ENCODE measurements around the gene SSH3.

Gene SSH3

DNA sequence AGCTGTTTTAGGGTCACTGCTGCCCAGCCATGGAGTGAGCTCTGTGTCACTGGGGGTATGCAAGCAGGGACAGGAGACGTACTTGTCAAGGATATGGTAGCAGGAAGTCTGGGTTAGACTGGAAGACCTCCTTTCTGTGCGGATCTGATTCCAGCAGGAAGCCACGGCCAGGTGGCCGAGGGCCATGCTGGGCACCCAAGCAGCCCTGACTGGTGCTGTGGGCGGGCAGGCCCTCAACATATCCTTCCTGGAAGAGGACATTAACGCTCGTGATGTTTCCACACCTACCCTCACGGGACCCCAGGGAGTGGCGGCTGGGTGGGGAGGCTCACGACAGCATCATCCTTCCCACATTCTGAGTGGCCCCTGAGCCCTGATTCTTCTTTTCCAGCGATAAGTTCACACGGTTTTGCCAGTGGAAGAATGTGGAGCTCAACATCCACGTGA is 23.0 kb upstream of the SSH3 start:
- no peak for DNase-seq (ENCODE audit: low read depth)

DNA sequence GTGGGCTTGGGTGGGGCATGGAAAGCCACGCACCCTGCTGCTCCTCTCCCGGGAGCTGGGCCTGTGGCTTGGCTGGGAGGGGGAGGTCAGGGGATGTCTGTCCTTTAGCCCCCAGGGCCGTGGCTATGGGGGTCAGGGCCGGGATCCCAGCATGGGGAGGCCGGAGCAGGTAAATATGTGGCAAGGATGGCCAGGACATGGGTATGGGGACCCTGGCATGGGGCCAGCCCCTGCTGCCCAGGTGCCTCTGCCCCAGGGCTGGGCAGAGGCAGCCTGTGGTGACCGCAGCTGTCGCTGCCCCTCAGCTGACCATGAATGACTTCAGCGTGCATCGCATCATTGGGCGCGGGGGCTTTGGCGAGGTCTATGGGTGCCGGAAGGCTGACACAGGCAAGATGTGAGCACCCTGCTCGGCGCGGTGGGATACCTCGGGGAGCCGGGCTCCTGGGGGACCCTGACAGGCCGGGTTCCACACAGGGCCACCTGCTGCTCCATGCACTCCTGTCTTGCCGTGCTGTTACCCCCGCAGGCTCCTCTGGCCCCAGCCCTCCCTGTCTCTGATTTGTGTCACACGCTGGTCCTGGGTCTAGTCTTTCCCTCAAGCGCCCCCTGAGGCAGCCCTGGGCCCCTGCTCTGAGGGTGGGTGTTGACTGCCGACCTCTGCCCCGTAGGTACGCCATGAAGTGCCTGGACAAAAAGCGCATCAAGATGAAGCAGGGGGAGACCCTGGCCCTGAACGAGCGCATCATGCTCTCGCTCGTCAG is 22.4 kb upstream of the SSH3 start:
- DNase-seq (ENCODE audit: low read depth) = no peak

DNA sequence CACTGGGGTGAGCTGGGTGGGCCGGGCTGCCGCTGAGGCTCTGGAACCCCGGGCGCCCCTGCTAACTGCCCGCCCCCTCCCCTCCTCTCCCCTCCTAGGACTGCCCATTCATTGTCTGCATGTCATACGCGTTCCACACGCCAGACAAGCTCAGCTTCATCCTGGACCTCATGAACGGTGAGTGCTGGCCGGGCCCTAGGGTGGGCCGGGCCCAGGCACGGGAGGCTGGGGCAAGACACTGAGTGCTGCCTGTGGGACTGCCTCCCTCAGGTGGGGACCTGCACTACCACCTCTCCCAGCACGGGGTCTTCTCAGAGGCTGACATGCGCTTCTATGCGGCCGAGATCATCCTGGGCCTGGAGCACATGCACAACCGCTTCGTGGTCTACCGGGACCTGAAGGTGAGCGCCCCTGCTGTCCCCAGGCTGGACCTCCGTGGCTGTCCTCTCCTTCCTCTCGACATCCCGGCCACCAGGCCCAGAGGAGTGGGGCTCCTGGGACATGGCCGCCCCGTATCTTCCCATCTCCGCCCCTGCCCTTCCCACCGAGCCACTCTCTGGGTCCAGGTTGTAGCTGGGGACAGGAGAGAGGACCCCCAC is 21.7 kb upstream of the SSH3 start:
- DNase-seq (ENCODE audit: low read depth) = no peak

DNA sequence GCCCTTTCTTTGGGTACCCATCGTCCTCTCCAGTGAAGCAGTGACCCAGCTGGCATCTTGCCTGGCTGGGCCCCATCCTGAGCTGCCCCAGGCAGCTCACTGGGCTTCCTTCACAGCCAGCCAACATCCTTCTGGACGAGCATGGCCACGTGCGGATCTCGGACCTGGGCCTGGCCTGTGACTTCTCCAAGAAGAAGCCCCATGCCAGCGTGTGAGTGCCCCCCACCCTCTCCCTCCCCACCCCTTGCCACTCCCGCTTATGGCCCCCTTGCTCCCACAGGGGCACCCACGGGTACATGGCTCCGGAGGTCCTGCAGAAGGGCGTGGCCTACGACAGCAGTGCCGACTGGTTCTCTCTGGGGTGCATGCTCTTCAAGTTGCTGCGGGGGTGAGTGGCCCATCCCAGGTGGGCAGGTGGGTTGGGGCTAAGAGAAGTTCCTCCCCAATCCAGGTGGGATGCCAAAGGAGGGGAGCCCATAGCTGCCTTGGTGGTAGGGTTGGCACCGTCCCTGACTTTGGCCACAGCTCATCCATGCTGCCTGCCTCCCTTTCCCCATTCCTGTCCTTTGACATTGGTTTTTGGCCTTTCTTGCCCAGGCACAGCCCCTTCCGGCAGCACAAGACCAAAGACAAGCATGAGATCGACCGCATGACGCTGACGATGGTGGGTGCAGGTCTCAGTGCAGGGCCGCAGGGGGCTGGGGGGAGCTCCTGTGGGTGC is 21.0 kb upstream of the SSH3 start:
- no peak for DNase-seq (ENCODE audit: low read depth)

DNA sequence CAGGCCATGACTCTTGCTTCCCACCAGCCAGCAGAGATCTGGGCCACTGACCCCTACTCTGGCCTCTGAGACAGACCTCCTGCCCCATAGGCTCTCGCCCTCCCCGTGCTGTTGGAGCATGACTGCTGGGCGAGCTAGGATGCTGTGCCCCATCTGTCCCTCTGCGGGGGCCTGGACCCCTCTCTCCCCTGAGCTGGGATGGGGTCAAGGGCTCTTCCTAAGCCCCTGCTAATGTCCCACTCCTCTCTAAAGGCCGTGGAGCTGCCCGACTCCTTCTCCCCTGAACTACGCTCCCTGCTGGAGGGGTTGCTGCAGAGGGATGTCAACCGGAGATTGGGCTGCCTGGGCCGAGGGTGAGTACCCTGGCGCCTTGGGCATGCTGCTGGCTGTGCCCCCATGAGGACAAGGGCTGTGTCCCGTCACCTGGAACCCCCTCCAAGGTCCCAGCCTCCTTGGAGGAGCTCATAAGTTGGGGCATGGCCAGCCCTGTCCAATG is 20.4 kb upstream of the SSH3 start:
- DNase-seq (ENCODE audit: low read depth) = no peak

DNA sequence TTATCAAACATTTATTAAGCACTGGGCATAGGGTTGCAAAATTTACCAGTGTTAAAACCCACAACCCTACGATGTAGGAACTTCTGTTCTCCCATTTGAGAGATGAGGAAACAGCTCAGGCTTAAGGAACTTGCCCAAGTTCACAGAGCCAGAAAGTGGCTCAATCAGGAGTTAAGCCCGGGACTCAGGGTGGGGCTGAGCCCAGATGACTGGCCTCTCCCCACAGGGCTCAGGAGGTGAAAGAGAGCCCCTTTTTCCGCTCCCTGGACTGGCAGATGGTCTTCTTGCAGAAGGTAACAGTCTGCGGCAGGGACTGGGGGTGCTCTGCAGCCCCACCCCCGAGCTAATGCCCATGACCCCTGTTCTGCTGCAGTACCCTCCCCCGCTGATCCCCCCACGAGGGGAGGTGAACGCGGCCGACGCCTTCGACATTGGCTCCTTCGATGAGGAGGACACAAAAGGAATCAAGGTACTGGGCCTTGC is 19.8 kb upstream of the SSH3 start:
- DNase-seq (ENCODE audit: low read depth) = no peak

DNA sequence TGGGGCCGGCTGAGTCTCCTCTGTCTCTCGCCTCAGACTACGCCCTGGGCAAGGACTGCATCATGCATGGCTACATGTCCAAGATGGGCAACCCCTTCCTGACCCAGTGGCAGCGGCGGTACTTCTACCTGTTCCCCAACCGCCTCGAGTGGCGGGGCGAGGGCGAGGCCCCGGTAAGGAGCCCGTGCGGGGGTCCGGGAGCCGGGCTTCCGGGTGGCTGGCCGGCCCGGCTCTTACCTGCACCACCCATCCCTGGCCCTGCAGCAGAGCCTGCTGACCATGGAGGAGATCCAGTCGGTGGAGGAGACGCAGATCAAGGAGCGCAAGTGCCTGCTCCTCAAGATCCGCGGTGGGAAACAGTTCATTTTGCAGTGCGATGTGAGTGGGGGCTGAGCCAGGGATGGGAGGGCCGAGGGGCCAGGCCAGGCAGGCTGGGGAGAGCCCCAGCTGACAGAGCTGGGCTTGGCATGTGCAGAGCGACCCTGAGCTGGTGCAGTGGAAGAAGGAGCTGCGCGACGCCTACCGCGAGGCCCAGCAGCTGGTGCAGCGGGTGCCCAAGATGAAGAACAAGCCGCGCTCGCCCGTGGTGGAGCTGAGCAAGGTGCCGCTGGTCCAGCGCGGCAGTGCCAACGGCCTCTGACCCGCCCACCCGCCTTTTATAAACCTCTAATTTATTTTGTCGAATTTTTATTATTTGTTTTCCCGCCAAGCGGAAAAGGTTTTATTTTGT is 18.4 kb upstream of the SSH3 start:
- no peak for DNase-seq (ENCODE audit: low read depth)

DNA sequence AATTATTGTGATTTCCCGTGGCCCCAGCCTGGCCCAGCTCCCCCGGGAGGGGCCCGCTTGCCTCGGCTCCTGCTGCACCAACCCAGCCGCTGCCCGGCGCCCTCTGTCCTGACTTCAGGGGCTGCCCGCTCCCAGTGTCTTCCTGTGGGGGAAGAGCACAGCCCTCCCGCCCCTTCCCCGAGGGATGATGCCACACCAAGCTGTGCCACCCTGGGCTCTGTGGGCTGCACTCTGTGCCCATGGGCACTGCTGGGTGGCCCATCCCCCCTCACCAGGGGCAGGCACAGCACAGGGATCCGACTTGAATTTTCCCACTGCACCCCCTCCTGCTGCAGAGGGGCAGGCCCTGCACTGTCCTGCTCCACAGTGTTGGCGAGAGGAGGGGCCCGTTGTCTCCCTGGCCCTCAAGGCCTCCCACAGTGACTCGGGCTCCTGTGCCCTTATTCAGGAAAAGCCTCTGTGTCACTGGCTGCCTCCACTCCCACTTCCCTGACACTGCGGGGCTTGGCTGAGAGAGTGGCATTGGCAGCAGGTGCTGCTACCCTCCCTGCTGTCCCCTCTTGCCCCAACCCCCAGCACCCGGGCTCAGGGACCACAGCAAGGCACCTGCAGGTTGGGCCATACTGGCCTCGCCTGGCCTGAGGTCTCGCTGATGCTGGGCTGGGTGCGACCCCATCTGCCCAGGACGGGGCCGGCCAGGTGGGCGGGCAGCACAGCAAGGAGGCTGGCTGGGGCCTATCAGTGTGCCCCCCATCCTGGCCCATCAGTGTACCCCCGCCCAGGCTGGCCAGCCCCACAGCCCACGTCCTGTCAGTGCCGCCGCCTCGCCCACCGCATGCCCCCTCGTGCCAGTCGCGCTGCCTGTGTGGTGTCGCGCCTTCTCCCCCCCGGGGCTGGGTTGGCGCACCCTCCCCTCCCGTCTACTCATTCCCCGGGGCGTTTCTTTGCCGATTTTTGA is 17.5 kb upstream of the SSH3 start:
- DNase-seq (ENCODE audit: low read depth) = no peak

DNA sequence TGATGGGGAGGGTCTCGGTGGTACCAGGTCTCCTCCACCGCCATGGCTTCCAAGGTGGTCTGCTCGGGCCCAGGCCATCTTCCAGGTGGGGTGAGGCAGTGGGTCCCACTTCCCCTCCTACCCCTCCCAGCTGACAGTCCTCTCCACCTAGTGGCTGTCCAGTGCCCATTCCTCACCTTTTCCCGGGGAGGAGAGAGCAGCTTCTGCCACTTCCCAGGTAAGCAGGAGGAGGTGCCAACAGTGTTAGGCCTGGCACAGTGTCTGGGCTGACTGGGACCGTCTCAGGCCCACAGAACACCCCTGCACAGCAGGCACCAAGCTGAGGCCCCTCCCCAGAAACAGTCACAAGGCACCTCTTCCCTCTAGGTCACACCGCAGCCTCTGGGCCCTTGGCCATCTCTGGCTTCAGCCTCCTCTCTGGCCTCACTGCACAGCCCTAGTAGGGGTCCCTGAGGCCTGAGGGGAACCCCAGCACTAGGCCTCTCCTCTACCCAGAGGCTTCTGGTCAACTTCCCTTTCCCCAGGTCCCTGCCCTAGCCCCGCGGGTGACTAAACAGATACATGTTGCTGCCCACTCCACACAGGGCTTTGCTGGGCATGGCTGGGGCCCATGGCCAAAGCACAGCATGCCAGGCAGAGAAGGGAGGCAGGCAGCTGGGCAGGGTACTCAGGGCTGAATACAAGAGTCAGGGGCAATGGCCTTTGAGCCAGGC is 16.6 kb upstream of the SSH3 start:
- no peak for DNase-seq (ENCODE audit: low read depth)

GRCh38 chr11:67287355-67288197 is 15.8 kb upstream of the SSH3 start:
- no peak for DNase-seq (ENCODE audit: low read depth)

GRCh38 chr11:67288198-67288451 is 15.2 kb upstream of the SSH3 start:
- no peak for DNase-seq (ENCODE audit: low read depth)

DNA sequence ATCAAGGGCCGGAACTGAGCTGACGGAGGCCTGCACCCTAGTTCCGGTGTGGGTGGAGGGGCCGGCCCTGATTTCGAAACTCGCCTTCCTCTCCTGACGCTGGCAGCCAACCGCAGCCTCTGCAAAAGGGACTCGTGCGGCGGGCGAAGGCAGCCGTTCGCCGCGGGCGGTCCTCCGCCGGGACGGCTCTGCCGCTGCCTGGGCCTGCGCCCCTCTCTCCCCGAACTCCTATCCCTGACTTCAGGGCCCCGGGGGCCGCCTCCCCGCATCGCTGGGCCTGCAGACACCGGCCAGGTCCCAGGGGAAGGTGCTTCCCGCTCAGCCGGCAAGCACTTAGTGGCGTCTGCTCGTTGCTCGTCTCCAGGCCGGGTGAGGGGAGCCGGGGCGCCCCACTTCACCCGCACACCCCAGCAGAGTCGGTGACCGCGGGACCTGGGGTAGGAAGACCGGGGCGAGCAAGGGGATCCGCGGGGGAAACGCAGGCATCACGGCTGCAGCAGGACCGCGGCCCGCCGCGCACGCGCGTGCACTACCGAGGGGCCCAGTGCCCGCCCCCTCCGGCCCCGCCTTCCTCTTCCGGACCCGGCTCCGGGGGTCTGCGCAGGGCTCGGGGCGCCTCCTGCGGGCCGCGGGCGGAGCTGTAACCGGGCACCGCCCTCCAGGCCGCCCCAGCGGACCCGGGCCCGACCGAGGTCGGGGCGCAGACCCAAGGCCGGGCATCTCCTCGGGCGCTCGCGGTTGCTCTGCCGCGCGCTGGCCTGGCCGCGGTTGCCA is 14.7 kb upstream of the SSH3 start:
- DNase-seq (ENCODE audit: low read depth) = peak; percentile 83

DNA sequence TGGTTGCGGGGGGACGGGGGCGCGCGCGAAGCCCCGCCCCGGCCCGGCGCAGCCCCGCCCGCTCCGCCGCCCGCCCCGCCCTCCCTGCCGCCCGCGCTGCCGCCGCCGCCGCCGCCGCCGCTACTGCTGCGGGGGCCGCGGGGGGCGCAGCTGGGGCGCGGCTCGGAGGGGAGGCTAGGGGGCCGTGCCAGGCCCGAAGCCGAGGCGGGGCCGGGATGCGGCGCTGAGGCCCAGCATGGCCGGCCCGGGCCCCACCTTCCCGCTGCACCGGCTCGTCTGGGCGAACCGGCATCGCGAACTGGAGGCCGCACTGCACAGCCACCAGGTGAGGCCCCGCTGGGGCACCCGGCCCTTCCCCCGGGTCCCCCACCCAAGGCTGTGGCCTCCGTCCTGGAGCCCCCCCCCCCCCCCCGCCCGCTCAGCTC is 14.1 kb upstream of the SSH3 start, which contains the start of gene ANKRD13D:
TSS of gene ANKRD13D (plus strand) at position 78 of the 425 bp plus-strand sequence. CDS start at position 236, 158 bp downstream.
- no peak for DNase-seq (ENCODE audit: low read depth)

GRCh38 chr11:67289651-67290479 is 13.5 kb upstream of the SSH3 start:
- DNase-seq (ENCODE audit: low read depth) = no peak

GRCh38 chr11:67290801-67291200 is 12.5 kb upstream of the SSH3 start:
- DNase-seq (ENCODE audit: low read depth) = no peak

GRCh38 chr11:67291481-67292381 is 11.6 kb upstream of the SSH3 start:
- DNase-seq (ENCODE audit: low read depth) = no peak

- DNase-seq (ENCODE audit: low read depth) = no peak
Measured at GRCh38 chr11:67292671-67293070, 10.7 kb upstream of the SSH3 start.
